Hepatocyte (in vitro differentiated cells): ENCODE measurements around the gene DPYD. TPM values are rescaled to one million over a fixed set of nuclear protein-coding genes. Genes with fewer than 3 reads are reported as not detected.

Source experiments
- DNase-seq: peaks from one replicate; pipeline ENCODE4 v3.0.0-alpha.2; 2016; ENCODE audit warnings: low spot score
- H2AFZ ChIP-seq: fragments of 200-600 bp; sonication (generic); 2 replicates; pipeline ENCODE4 v1.6.0; 2016; ENCODE audit warnings: antibody characterized with exemption, mild to moderate bottlenecking
- H3K27ac ChIP-seq: fragments of 200-600 bp; sonication (generic); 2 replicates; pipeline ENCODE4 v1.5.1; 2016; ENCODE audit warnings: mild to moderate bottlenecking
- H3K27me3 ChIP-seq: fragments of 200-600 bp; sonication (generic); 2 replicates; pipeline ENCODE4 v1.6.1; 2016
- H3K36me3 ChIP-seq: fragments of 200-600 bp; sonication (generic); replicated peaks from 2 replicates; pipeline ENCODE4 v1.5.1; 2016; ENCODE audit warnings: low read depth; ENCODE audit not compliant: insufficient read depth
- H3K4me1 ChIP-seq: fragments of 200-600 bp; sonication (generic); 2 replicates; pipeline ENCODE4 v1.5.1; 2016; ENCODE audit warnings: mild to moderate bottlenecking, moderate library complexity; ENCODE audit not compliant: insufficient read depth
- H3K4me2 ChIP-seq: fragments of 200-600 bp; sonication (generic); 2 replicates; pipeline ENCODE4 v1.6.0; 2016
- H3K4me3 ChIP-seq: fragments of 200-600 bp; sonication (generic); 2 replicates; pipeline ENCODE4 v1.5.1; 2016; ENCODE audit warnings: mild to moderate bottlenecking
- H3K79me2 ChIP-seq: fragments of 200-600 bp; sonication (generic); 2 replicates; pipeline ENCODE4 v1.6.0; 2017; ENCODE audit warnings: mild to moderate bottlenecking
- H3K9me2 ChIP-seq: fragments of 200-600 bp; sonication (generic); replicated peaks from 2 replicates; pipeline ENCODE4 v1.6.0; 2017; ENCODE audit warnings: mild to moderate bottlenecking; ENCODE audit not compliant: insufficient read depth
- H3K9me3 ChIP-seq: fragments of 200-600 bp; sonication (generic); 2 replicates; pipeline ENCODE4 v1.5.1; 2016; ENCODE audit warnings: low read depth, mild to moderate bottlenecking
- H4K20me1 ChIP-seq: fragments of 200-600 bp; sonication (generic); 2 replicates; pipeline ENCODE4 v1.6.0; 2016; ENCODE audit warnings: mild to moderate bottlenecking; ENCODE audit not compliant: insufficient read depth, poor library complexity, severe bottlenecking
- CTCF ChIP-seq: fragments of 200-600 bp; sonication (generic); IDR thresholded peaks from 2 replicates; pipeline ENCODE4 v1.5.1; 2016; ENCODE audit warnings: antibody characterized with exemption, mild to moderate bottlenecking; ENCODE audit not compliant: poor library complexity
- EZH2 ChIP-seq: fragments of 200-600 bp; sonication (generic); IDR thresholded peaks from 2 replicates; pipeline ENCODE4 v1.6.1; 2016; ENCODE audit warnings: antibody characterized with exemption, mild to moderate bottlenecking, borderline replicate concordance
- EZH2phosphoT487 ChIP-seq: fragments of 200-600 bp; sonication (generic); IDR thresholded peaks from one replicate; pipeline ENCODE4 v1.6.1; 2018; ENCODE audit warnings: antibody characterized with exemption, mild to moderate bottlenecking, low read depth, moderate library complexity; ENCODE audit not compliant: unreplicated experiment, severe bottlenecking
- WGBS: methylation state at CpG from one replicate; pipeline ENCODE4 v1.1.6; 2016; ENCODE audit warnings: low lambda C conversion rate; ENCODE audit errors: missing lambda C conversion rate; 5-methylcytosine and 5-hydroxymethylcytosine counted together
- polyA plus RNA-seq: library from polyadenylated mRNA; unstranded; fragments of >200 nt; fragmentation: Nextera tagmentation; extraction: Ambion mirVana; gene quantifications from 2 replicates; pipeline ENCODE4 v1.2.1, GENCODE V29; 2016
- total RNA-seq: library from RNA; depleted of rRNA; stranded (reverse); fragments of >200 nt; gene quantifications from 2 replicates; pipeline ENCODE4 v1.2.3, GENCODE V29; 2014

DPYD gene
- total and polyA plus RNA-seq, 2 experiments from 2014 or later, result 7.5 to 21.8 TPM

GRCh38 chr1:97743129-97743528, 177.7 kb downstream of the DPYD start:
- no peak overlapping the region for H3K4me3 ChIP-seq
- no peaks in the 10 kb centered on the region for H3K27me3 ChIP-seq
- H3K9me2 ChIP-seq, result no peaks in the 10 kb centered on the region
- no peak overlapping the region for H2AFZ ChIP-seq
- H3K79me2 ChIP-seq, result no peaks in the 10 kb centered on the region
- H3K36me3 ChIP-seq, result no peaks in the 10 kb centered on the region
- H3K27ac ChIP-seq, result no peak overlapping the region
- WGBS, result 66% methylated on average over 3 of the region's 3 CpGs
- TF ChIP-seq CTCF (no peak), EZH2phosphoT487 (no peak)
- no peaks in the 10 kb centered on the region for H3K9me3 ChIP-seq
- no peak overlapping the region for H3K4me2 ChIP-seq
- no peak for DNase-seq
- H4K20me1 ChIP-seq, result no peaks in the 10 kb centered on the region
- H3K4me1 ChIP-seq, result no peaks in the 10 kb centered on the region

GRCh38 chr1:97740891-97741290, 179.9 kb downstream of the DPYD start:
- Histone ChIP-seq H2AFZ (no peak overlapping the region), H3K4me2 (no peak overlapping the region), H4K20me1 (no peaks in the 10 kb centered on the region), H3K79me2 (no peaks in the 10 kb centered on the region), H3K4me3 (no peak overlapping the region), H3K36me3 (no peaks in the 10 kb centered on the region), H3K9me3 (no peaks in the 10 kb centered on the region), H3K27ac (no peak overlapping the region), H3K27me3 (no peaks in the 10 kb centered on the region), H3K9me2 (no peaks in the 10 kb centered on the region), H3K4me1 (no peaks in the 10 kb centered on the region)
- WGBS, result 83% methylated on average over 1 of the region's 1 CpG
- TF ChIP-seq EZH2 (no peak), CTCF (no peak), EZH2phosphoT487 (no peak)
- no peak for DNase-seq

GRCh38 chr1:97739596-97740103, 181.2 kb downstream of the DPYD start:
- H3K4me1 ChIP-seq, result no peaks in the 10 kb centered on the region
- no peak overlapping the region for H3K27ac ChIP-seq
- H3K9me3 ChIP-seq, result no peaks in the 10 kb centered on the region
- DNase-seq, result no peak
- H3K79me2 ChIP-seq, result no peaks in the 10 kb centered on the region
- no peaks in the 10 kb centered on the region for H3K9me2 ChIP-seq
- no peak overlapping the region for H3K4me2 ChIP-seq
- no peaks in the 10 kb centered on the region for H3K36me3 ChIP-seq
- no peaks in the 10 kb centered on the region for H3K27me3 ChIP-seq
- WGBS, result 69% methylated on average over 2 of the region's 2 CpGs
- no peaks in the 10 kb centered on the region for H4K20me1 ChIP-seq
- no peak overlapping the region for H2AFZ ChIP-seq
- no peak overlapping the region for H3K4me3 ChIP-seq
- TF ChIP-seq EZH2phosphoT487 (no peak), CTCF (no peak), EZH2 (no peak)

GRCh38 chr1:97738270-97738669, 182.6 kb downstream of the DPYD start:
- H3K9me3 ChIP-seq, result no peaks in the 10 kb centered on the region
- no peaks in the 10 kb centered on the region for H3K9me2 ChIP-seq
- no peak overlapping the region for H3K4me3 ChIP-seq
- H3K36me3 ChIP-seq, result no peaks in the 10 kb centered on the region
- H3K79me2 ChIP-seq, result no peaks in the 10 kb centered on the region
- no peak overlapping the region for H2AFZ ChIP-seq
- no peaks in the 10 kb centered on the region for H3K27me3 ChIP-seq
- H3K27ac ChIP-seq, result no peak overlapping the region
- no peaks in the 10 kb centered on the region for H3K4me1 ChIP-seq
- WGBS, result 90% methylated on average over 3 of the region's 3 CpGs
- no peaks in the 10 kb centered on the region for H4K20me1 ChIP-seq
- H3K4me2 ChIP-seq, result no peak overlapping the region
- DNase-seq, result no peak
- no peak for TF ChIP-seq EZH2
- TF ChIP-seq CTCF, result no peak
- TF ChIP-seq EZH2phosphoT487, result no peak
